ENCODE data around the gene PDE4D. TPM values are rescaled to one million over a fixed set of nuclear protein-coding genes. Genes with fewer than 3 reads are reported as not detected.

PDE4D gene
- total and polyA plus RNA-seq, 10 of the 15 experiments (the other 5 are each of a cell fraction or from before 2014, with no cell fraction given): 0.87 to 4.1 (median 2.2) TPM

GRCh38 chr5:59741599-59741998 is 151.9 kb downstream of the PDE4D start:
- Histone ChIP-seq H3K27me3 (replicated peaks in 1 of 2; ENCODE audit: control insufficient read depth in 2 of 2, insufficient read depth in 2 of 2, low read length in 1 of 2) (peaks cover 0 to 1% of the 10 kb centered on the region in 2 experiments; a peak in 1 of 4 replicates), H3K36me3 (ENCODE audit: control insufficient read depth in 2 of 2, insufficient read depth in 2 of 2, low read length in 1 of 2) (no peaks in the 10 kb centered on the region), H3K79me2 (ENCODE audit: control insufficient read depth, insufficient read depth, low read length) (no peaks in the 10 kb centered on the region), H3K4me3 (no peak overlapping the region), H3K4me1 (ENCODE audit: control insufficient read depth, insufficient read depth, low read length) (no peaks in the 10 kb centered on the region), H3K9me3 (replicated peaks; ENCODE audit: control insufficient read depth, insufficient read depth, low read length) (no peaks in the 10 kb centered on the region), H2AFZ (ENCODE audit: control insufficient read depth, low read depth, low read length) (no peak overlapping the region), H3K4me2 (ENCODE audit: control insufficient read depth, insufficient read depth) (no peak overlapping the region), H3K9ac (ENCODE audit: control insufficient read depth, insufficient read depth, low read length) (no peak overlapping the region), H3K27ac (ENCODE audit: control insufficient read depth, insufficient read depth) (no peak overlapping the region), H4K20me1 (ENCODE audit: control insufficient read depth, insufficient read depth) (no peaks in the 10 kb centered on the region)
- intact Hi-C loops (cut with micrococcal nuclease; ENCODE audit: unreplicated experiment): no loop called here
- FAIRE-seq (no peak), DNase-seq (ENCODE audit: low read depth, low spot score) (no peak), ATAC-seq (no peak)
- ChIA-PET POLR2A (no interaction called here), CTCF (no interaction called here), SMC1A (ENCODE audit: uncharacterized antibody, unreplicated experiment) (no interaction called here), RAD21 (ENCODE audit: unreplicated experiment) (no interaction called here)
- 52% methylated on average over 3 of the region's 3 CpGs for WGBS (ENCODE audit: insufficient coverage, insufficient replicate concordance, low lambda C conversion rate, missing lambda C conversion rate)
- TF ChIP-seq SMAD5 (IDR thresholded peaks at IDR 0.05; ENCODE audit: low read depth) (no peak), ETV6 (conservative IDR thresholded peaks at IDR 0.05 in 1 of 2, IDR thresholded peaks at IDR 0.05 in 1 of 2; ENCODE audit: borderline replicate concordance in 1 of 2, low read depth in 1 of 2) (no peak), CHD2 (IDR thresholded peaks at IDR 0.05; ENCODE audit: borderline replicate concordance, low read depth, low read length) (no peak), DPF2 (IDR thresholded peaks at IDR 0.05) (no peak)
- no TSS peak for BruUV-seq (replicated peaks)
- in situ Hi-C loops (cut with MboI): no loop called here

- Histone ChIP-seq H3K4me1 (ENCODE audit: control insufficient read depth, insufficient read depth, low read length) (no peaks in the 10 kb centered on the region), H3K4me3 (no peak overlapping the region), H3K27ac (ENCODE audit: control insufficient read depth, insufficient read depth) (no peak overlapping the region), H3K79me2 (ENCODE audit: control insufficient read depth, insufficient read depth, low read length) (no peaks in the 10 kb centered on the region), H3K27me3 (replicated peaks in 1 of 2; ENCODE audit: control insufficient read depth in 2 of 2, insufficient read depth in 2 of 2, low read length in 1 of 2) (no peaks in the 10 kb centered on the region), H3K9me3 (replicated peaks; ENCODE audit: control insufficient read depth, insufficient read depth, low read length) (no peaks in the 10 kb centered on the region), H3K36me3 (ENCODE audit: control insufficient read depth in 2 of 2, insufficient read depth in 2 of 2, low read length in 1 of 2) (no peaks in the 10 kb centered on the region), H3K9ac (ENCODE audit: control insufficient read depth, insufficient read depth, low read length) (no peak overlapping the region), H2AFZ (ENCODE audit: control insufficient read depth, low read depth, low read length) (no peak overlapping the region), H4K20me1 (ENCODE audit: control insufficient read depth, insufficient read depth) (no peaks in the 10 kb centered on the region), H3K4me2 (ENCODE audit: control insufficient read depth, insufficient read depth) (no peak overlapping the region)
- CTCF ChIA-PET: interaction anchor here (1.1 to 1.3 kb wide), 2 partner anchors 11 to 12 kb away, joined by 4 read pairs; no protein-coding TSS in a partner anchor
- DNase-seq (ENCODE audit: low read depth, low spot score) (no peak), FAIRE-seq (no peak), ATAC-seq (no peak)
- in situ Hi-C loops (cut with MboI) (no loop called here), intact Hi-C loops (cut with micrococcal nuclease; ENCODE audit: unreplicated experiment) (no loop called here)
- no TSS peak for BruUV-seq (replicated peaks)
- 6% methylated on average over 1 of the region's 1 CpG for WGBS (ENCODE audit: insufficient coverage, insufficient replicate concordance, low lambda C conversion rate, missing lambda C conversion rate)
- POLR2A ChIA-PET: no interaction called here
- SMC1A ChIA-PET (ENCODE audit: uncharacterized antibody, unreplicated experiment): interaction anchor here (0.8 to 1.3 kb wide), 2 partner anchors 9 to 58 kb away, joined by 4 to 5 read pairs; no protein-coding TSS in a partner anchor
- TF ChIP-seq IRF5 (IDR thresholded peaks at IDR 0.05; ENCODE audit: borderline replicate concordance): no peak
- no peak for TF ChIP-seq USF1 (IDR thresholded peaks at IDR 0.05; ENCODE audit: borderline replicate concordance, extremely low read length, insufficient read depth, low read depth, low read length)
- no peak for TF ChIP-seq MYB (IDR thresholded peaks at IDR 0.05; ENCODE audit: borderline replicate concordance, low read depth, low read length)
- no peak for TF ChIP-seq NR2C2 (IDR thresholded peaks at IDR 0.05; ENCODE audit: borderline replicate concordance, control insufficient read depth, insufficient read length, low read depth)
- TF ChIP-seq CBFB (IDR thresholded peaks at IDR 0.05; ENCODE audit: low read depth): no peak
- no peak for TF ChIP-seq TBL1XR1 (IDR thresholded peaks at IDR 0.05; ENCODE audit: low read depth, low read length)
- no peak for TF ChIP-seq FOS (IDR thresholded peaks at IDR 0.05; ENCODE audit: borderline replicate concordance, extremely low read depth, insufficient read length)
- TF ChIP-seq MEF2B (IDR thresholded peaks at IDR 0.05; ENCODE audit: partially characterized antibody, poor library complexity, severe bottlenecking): no peak
- no peak for TF ChIP-seq CBX5 (IDR thresholded peaks at IDR 0.05; ENCODE audit: low read depth)
- no peak for TF ChIP-seq TCF3 (IDR thresholded peaks at IDR 0.05; ENCODE audit: borderline replicate concordance, insufficient read depth, low read depth, low read length)
- TF ChIP-seq NR2C1 (IDR thresholded peaks at IDR 0.05): no peak
- TF ChIP-seq DPF2 (IDR thresholded peaks at IDR 0.05): no peak
- RAD21 ChIA-PET (ENCODE audit: unreplicated experiment): no interaction called here
Measured at GRCh38 chr5:59738024-59738423, 155.5 kb downstream of the PDE4D start.

Measured in GM12878 (cell line).